ENCODE results near the gene FBN2. TPM values are rescaled to one million over a fixed set of nuclear protein-coding genes. Genes with fewer than 3 reads are reported as not detected.
"Not testable (repeated sequence)": the region's sequence is repeated elsewhere in the genome, so short reads cannot be mapped to it uniquely, and the experiment has no call there.

The FBN2 gene
- total RNA-seq, 1 experiment from 2014 or later = 1.6 TPM

GRCh38 chr5:128403333-128403732 lies 134.7 kb downstream of the FBN2 start:
- H3K27ac ChIP-seq (ENCODE audit: low read depth, low read length, poor library complexity, severe bottlenecking) = no peak overlapping the region
- no peak overlapping the region for H3K4me3 ChIP-seq (ENCODE audit: low read depth, low read length, poor library complexity, severe bottlenecking)
- ChIA-PET CTCF (no interaction called here), POLR2A (ENCODE audit: low non-redundant PET) (no interaction called here)
- no peaks in the 10 kb centered on the region for H3K27me3 ChIP-seq (replicated peaks; ENCODE audit: insufficient read depth, low read depth, low read length, poor library complexity)
- no peaks in the 10 kb centered on the region for H3K36me3 ChIP-seq (ENCODE audit: insufficient read depth, low read length, poor library complexity, severe bottlenecking)
- peak; percentile 18 for DNase-seq (ENCODE audit: low spot score)
- no peaks in the 10 kb centered on the region for H3K9me3 ChIP-seq (ENCODE audit: low read depth, low read length, poor library complexity, severe bottlenecking)
- TF ChIP-seq EZH2 (IDR thresholded peaks at IDR 0.05; ENCODE audit: borderline replicate concordance, low read depth, low read length, poor library complexity, severe bottlenecking) = no peak
- no peak for TF ChIP-seq CTCF (conservative IDR thresholded peaks at IDR 0.05; ENCODE audit: low read depth, low read length)
- no TSS peak for BruUV-seq (replicated peaks)
- no peaks in the 10 kb centered on the region for H3K4me1 ChIP-seq (ENCODE audit: insufficient read depth, low read length, poor library complexity, severe bottlenecking)
- intact Hi-C loops (cut with micrococcal nuclease; ENCODE audit: unreplicated experiment) = no loop called here

GRCh38 chr5:128402506-128402905 lies 135.5 kb downstream of the FBN2 start:
- DNase-seq (ENCODE audit: low spot score) = no peak
- ChIA-PET CTCF (no interaction called here), POLR2A (ENCODE audit: low non-redundant PET) (no interaction called here)
- intact Hi-C loops (cut with micrococcal nuclease; ENCODE audit: unreplicated experiment) = no loop called here
- Histone ChIP-seq H3K27me3 (replicated peaks; ENCODE audit: insufficient read depth, low read depth, low read length, poor library complexity) (peaks cover 4% of the 10 kb centered on the region), H3K4me3 (ENCODE audit: low read depth, low read length, poor library complexity, severe bottlenecking) (no peak overlapping the region), H3K9me3 (ENCODE audit: low read depth, low read length, poor library complexity, severe bottlenecking) (no peaks in the 10 kb centered on the region), H3K4me1 (ENCODE audit: insufficient read depth, low read length, poor library complexity, severe bottlenecking) (no peaks in the 10 kb centered on the region), H3K36me3 (ENCODE audit: insufficient read depth, low read length, poor library complexity, severe bottlenecking) (no peaks in the 10 kb centered on the region), H3K27ac (ENCODE audit: low read depth, low read length, poor library complexity, severe bottlenecking) (no peak overlapping the region)
- TF ChIP-seq EZH2 (IDR thresholded peaks at IDR 0.05; ENCODE audit: borderline replicate concordance, low read depth, low read length, poor library complexity, severe bottlenecking) (no peak), CTCF (conservative IDR thresholded peaks at IDR 0.05; ENCODE audit: low read depth, low read length) (no peak)
- BruUV-seq (replicated peaks) = no TSS peak

- intact Hi-C loops (cut with micrococcal nuclease; ENCODE audit: unreplicated experiment); CTCF ChIA-PET; H3K36me3 ChIP-seq (ENCODE audit: insufficient read depth, low read length, poor library complexity, severe bottlenecking); H3K9me3 ChIP-seq (ENCODE audit: low read depth, low read length, poor library complexity, severe bottlenecking); H3K4me1 ChIP-seq (ENCODE audit: insufficient read depth, low read length, poor library complexity, severe bottlenecking); DNase-seq (ENCODE audit: low spot score); H3K4me3 ChIP-seq (ENCODE audit: low read depth, low read length, poor library complexity, severe bottlenecking); BruUV-seq (replicated peaks); H3K27ac ChIP-seq (ENCODE audit: low read depth, low read length, poor library complexity, severe bottlenecking); POLR2A ChIA-PET (ENCODE audit: low non-redundant PET): not testable (repeated sequence)
- peaks cover 13% of the 10 kb centered on the region for H3K27me3 ChIP-seq (replicated peaks; ENCODE audit: insufficient read depth, low read depth, low read length, poor library complexity)
Observed at GRCh38 chr5:128400766-128401165, 137.3 kb downstream of the FBN2 start.

- ChIA-PET POLR2A (ENCODE audit: low non-redundant PET) (no interaction called here), CTCF (no interaction called here)
- Histone ChIP-seq H3K4me3 (ENCODE audit: low read depth, low read length, poor library complexity, severe bottlenecking) (no peak overlapping the region), H3K36me3 (ENCODE audit: insufficient read depth, low read length, poor library complexity, severe bottlenecking) (no peaks in the 10 kb centered on the region), H3K4me1 (ENCODE audit: insufficient read depth, low read length, poor library complexity, severe bottlenecking) (no peaks in the 10 kb centered on the region), H3K27me3 (replicated peaks; ENCODE audit: insufficient read depth, low read depth, low read length, poor library complexity) (peaks cover 13% of the 10 kb centered on the region), H3K27ac (ENCODE audit: low read depth, low read length, poor library complexity, severe bottlenecking) (no peak overlapping the region), H3K9me3 (ENCODE audit: low read depth, low read length, poor library complexity, severe bottlenecking) (no peaks in the 10 kb centered on the region)
- no TSS peak for BruUV-seq (replicated peaks)
- intact Hi-C loops (cut with micrococcal nuclease; ENCODE audit: unreplicated experiment) = no loop called here
- no peak for DNase-seq (ENCODE audit: low spot score)
- TF ChIP-seq CTCF (conservative IDR thresholded peaks at IDR 0.05; ENCODE audit: low read depth, low read length) = no peak
- no peak for TF ChIP-seq EZH2 (IDR thresholded peaks at IDR 0.05; ENCODE audit: borderline replicate concordance, low read depth, low read length, poor library complexity, severe bottlenecking)
Observed at GRCh38 chr5:128399111-128399510, 138.9 kb downstream of the FBN2 start.

All from A673 (cell line).